GM21576 (cell line): ENCODE measurements around the gene GALNTL6.
"Not testable (repeated sequence)": the region's sequence is repeated elsewhere in the genome, so short reads cannot be mapped to it uniquely, and the experiment has no call there.

Experiments
- ATAC-seq: cut with Tn5 transposase; IDR thresholded peaks from one replicate; pipeline ENCODE4 v1.9.1; 2021; ENCODE audit warnings: mild to moderate bottlenecking, moderate library complexity; ENCODE audit not compliant: unreplicated experiment

The GALNTL6 gene

GRCh38 chr4:172997856-172998255 is 1184.7 kb downstream of the GALNTL6 start:
- ATAC-seq, result no peak

GRCh38 chr4:172998527-172999469 is 1185.6 kb downstream of the GALNTL6 start:
- ATAC-seq, result no peak

DNA sequence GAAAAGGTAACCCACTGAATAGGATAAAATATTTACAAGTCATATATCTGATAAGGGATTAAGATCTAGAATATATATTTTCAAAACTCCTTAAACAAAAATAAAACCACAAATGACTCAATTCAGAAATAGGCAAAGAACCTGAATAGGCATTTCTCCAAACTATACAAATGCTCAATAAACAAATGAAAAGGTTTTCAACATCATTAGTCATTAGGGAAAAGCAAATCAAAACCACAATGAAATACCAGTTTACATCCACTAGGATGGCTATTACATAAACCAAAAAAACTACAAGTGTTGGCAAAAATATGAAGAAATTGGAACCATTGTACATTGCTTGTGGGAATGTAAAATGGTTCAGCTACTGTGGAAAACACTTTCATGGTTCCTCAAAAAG is 1188.4 kb downstream of the GALNTL6 start:
- no peak for ATAC-seq

DNA sequence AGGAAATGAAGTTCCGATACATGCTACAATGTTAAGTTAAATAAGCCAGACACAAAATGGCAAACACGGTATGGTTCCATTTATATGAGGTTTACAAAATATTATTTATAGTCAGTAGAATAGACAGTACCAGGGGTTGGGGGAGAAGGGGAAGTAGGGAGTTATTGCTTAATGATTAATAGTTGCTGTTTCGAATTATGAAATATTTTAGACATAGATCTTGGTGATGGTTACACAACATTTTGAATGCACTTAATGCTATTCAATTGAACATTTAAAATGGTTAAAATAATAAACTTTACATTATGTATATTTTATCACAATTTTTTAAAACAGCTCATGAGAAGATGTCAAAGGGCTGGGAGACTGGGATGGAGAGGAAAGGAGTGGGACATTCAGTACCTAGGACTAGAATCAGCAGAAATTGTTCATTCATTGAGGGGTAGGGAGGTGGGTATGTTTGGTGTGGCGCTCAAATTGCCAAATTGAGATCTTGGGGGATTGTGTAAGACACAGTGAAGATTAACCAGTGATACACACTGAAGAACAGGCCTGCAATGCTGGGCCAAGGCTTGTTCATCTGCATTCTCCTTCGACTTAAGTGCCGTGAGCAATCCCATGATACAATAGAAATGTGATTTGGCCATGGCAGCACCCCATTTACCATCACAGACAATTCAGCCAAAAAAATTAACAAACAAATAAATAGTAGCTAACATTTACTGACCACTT is 1189.8 kb downstream of the GALNTL6 start:
- ATAC-seq, result no peak

GRCh38 chr4:173005912-173006633 is 1192.9 kb downstream of the GALNTL6 start:
- ATAC-seq, result no peak

DNA sequence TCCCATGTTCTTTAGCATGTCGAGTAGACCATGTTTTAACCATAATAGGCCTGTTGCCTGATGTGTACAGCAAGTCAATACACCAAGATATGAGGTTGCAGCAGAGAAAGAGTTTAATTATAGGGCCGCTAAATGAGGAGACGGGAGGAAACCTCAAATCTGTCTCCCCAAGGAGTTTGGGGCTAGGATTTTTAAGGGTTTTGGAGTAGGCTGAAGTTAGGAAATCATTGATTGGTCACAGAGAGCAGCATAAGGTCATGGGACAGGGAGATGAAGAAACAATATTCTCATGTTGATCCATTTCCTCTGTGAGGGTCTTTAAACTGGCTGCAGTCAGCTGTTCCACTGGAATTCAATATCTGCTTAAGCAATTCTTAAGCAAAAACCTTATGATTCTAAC is 1195.2 kb downstream of the GALNTL6 start:
- ATAC-seq, result no peak

GRCh38 chr4:173009129-173009823 is 1196.1 kb downstream of the GALNTL6 start:
- no peak for ATAC-seq

- no peak for ATAC-seq
These were observed 1199.4 kb downstream of the GALNTL6 start for GRCh38 chr4:173012608-173013007.

DNA sequence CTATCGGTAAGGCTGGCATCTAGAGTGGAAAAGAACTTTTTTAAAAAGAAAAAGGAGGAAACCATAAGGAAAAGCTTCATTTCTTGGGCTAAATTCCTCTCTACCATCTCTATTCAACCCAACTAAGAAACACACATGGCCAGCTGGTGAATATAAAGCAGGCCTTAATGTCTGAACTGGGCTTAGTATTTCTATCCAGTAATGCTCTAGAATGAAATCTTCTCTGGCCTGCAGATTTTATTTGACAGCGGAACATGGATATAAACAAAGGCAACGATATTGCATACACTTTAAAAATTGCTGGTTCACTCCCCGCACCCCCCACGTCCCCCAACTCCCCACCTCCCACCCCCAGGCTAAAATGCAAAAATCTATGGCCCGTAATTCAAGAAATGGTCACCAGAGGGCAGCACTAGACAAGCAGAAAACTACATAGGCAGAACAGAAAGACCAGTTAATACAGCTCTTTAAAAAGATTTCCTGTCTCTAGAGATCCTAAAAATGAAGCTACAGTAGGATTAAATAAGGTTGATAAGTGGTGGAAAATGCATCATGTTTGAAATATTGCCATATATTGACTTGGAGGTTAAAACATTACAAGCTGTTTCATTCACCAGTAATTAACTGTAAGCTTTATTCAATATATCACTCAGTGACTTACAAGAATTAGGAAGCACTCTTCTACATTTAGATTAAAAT is 1200.2 kb downstream of the GALNTL6 start:
- no peak for ATAC-seq

DNA sequence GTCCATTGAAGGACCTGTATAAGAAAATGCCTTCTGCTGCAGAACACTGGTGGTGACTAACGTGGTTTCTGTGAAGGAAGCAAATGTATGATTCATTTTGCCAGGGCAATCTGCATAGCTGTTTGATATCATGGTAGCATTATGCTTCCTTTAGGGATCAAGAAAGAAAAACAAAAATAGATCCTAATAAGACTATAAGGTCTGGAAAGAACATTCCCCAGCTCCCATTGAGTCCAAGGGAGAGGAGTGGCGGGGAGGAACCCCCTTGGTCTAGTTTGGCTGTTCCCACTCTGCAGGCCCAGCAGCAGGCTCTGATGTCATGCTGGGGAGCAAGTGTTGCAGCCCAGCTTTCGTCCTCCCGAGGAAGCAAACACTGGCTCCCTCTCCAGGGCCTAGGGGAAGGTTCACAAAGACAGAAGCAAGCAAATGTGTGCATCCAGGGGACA is 1200.9 kb downstream of the GALNTL6 start:
- no peak for ATAC-seq

DNA sequence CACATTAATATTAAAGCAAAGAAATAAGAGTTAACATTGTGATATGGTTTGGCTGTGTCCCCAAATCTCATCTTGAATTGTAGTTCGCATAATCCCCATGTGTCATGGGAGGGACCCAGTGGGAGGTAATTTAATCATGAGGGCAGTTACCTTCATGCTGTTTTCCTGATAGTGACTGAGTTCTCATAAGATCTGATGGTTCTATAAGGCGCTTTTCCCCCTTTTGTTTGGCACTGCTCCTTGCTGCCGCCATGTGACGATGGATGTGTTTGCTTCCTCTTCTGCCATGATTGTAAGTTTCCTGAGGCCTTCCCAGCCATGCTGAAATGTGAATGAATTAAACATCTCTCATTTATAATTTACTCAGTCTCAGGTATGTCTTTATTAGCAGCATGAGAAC is 1201.6 kb downstream of the GALNTL6 start:
- ATAC-seq, result no peak

DNA sequence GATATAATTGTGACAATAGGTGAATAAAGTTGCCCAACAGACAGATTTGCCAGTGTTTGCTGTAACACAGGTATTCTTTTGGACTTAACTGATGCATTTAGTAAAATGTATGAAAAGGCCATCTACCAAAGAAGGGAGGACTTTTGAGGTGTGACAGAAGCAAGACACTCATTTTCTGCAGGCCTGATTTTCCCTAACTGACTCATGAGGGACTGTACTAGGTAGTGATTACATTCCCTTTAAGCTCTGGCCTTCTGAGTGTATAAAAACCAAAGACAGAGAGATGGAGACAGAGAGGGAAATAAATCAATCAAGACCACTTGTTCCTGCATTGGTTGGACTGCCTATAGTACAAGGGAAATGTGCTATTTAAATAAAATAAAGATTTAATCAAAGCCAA is 1204.6 kb downstream of the GALNTL6 start:
- ATAC-seq, result no peak

GRCh38 chr4:173018446-173018845 is 1205.2 kb downstream of the GALNTL6 start:
- no peak for ATAC-seq

- no peak for ATAC-seq
These were observed 1206.5 kb downstream of the GALNTL6 start for GRCh38 chr4:173019664-173020063.

DNA sequence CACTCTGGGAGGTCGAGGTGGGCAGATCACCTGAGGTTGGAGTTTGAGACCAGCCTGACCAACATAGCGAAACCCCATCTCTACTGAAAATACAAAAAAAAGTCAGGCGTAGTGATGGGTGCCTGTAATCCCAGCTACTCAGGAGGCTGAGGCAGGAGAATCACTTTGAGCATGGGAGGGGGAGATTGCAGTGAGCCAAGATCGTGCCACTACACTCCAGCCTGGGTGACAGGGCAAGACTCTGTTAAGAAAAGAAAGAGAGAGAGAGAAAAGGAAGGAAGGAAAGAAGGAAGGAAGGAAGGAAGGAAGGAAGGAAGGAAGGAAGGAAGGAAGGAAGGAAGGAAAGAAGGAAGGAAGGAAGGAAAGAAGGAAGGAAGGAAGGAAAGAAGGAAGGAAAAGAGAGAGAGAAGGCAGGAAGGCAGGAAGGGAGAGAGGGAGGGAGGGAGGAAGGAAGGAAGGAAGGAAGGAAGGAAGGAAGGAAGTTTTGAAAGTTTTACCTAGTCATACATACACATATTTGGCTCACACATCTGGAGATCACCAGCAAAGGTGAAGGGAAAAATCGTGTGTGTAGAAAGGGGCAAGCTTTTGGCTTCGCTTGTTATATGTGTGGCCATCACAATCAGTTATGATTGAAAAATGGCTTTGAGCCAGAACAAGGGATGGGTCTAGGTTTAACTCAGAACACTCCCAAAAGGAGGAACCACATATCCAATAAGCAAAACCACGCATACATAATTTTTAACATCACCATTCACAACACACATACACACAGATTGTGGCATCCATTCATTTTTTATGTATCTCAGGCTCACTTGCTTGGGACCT is 1208.8 kb downstream of the GALNTL6 start:
- not testable (repeated sequence) for ATAC-seq

GRCh38 chr4:173024203-173024602 is 1211.0 kb downstream of the GALNTL6 start:
- ATAC-seq, result no peak

GRCh38 chr4:173025131-173025530 is 1211.9 kb downstream of the GALNTL6 start:
- ATAC-seq, result peak; percentile 86

- no peak for ATAC-seq
These were observed 1224.0 kb downstream of the GALNTL6 start for GRCh38 chr4:173037242-173037641.

GRCh38 chr4:173038192-173038896 is 1225.1 kb downstream of the GALNTL6 start:
- ATAC-seq, result no peak
